PFSK-1 (cell line): Measurements from ENCODE around the gene STXBP5.

Experiments
- FOXP2 ChIP-seq: optimal IDR thresholded peaks from 2 replicates; pipeline ENCODE3; 2011; ENCODE audit warnings: borderline replicate concordance, control low read depth, inconsistent platforms; ENCODE audit not compliant: insufficient read depth; ENCODE audit errors: extremely low read length, extremely low read depth
- POLR2AphosphoS5 ChIP-seq: IDR thresholded peaks from 2 replicates; pipeline ENCODE4 v1.6.1; 2012; ENCODE audit warnings: low read depth, mild to moderate bottlenecking, control low read depth, low read length, moderate library complexity
- SIN3A ChIP-seq: IDR thresholded peaks from 2 replicates; pipeline ENCODE4 v1.6.1; 2012; ENCODE audit warnings: mild to moderate bottlenecking, low read length, moderate library complexity, borderline replicate concordance; ENCODE audit not compliant: insufficient read depth
- TAF1 ChIP-seq: IDR thresholded peaks from 2 replicates; pipeline ENCODE4 v1.6.1; 2012; ENCODE audit warnings: low read length, control low read depth, borderline replicate concordance; ENCODE audit not compliant: insufficient read depth
- TF ChIP-seq, protein P1 (sequence below), 2 experiments: IDR thresholded peaks; 2 replicates each; pipeline versions ENCODE4 v1.6.1 to v1.8.0; 2011 to 2012; ENCODE audit warnings: low read depth in 2 of 2, low read length in 2 of 2, control low read depth in 1 of 2, inconsistent platforms in 1 of 2, mild to moderate bottlenecking in 1 of 2, moderate library complexity in 1 of 2; ENCODE audit not compliant: insufficient read depth in 1 of 2

STXBP5 gene

GRCh38 chr6:147205690-147206600, 1.7 kb downstream of the STXBP5 start:
- TF ChIP-seq POLR2AphosphoS5 (no peak), SIN3A (no peak), TAF1 (no peak), FOXP2 (no peak)
- TF ChIP-seq, protein P1, sequence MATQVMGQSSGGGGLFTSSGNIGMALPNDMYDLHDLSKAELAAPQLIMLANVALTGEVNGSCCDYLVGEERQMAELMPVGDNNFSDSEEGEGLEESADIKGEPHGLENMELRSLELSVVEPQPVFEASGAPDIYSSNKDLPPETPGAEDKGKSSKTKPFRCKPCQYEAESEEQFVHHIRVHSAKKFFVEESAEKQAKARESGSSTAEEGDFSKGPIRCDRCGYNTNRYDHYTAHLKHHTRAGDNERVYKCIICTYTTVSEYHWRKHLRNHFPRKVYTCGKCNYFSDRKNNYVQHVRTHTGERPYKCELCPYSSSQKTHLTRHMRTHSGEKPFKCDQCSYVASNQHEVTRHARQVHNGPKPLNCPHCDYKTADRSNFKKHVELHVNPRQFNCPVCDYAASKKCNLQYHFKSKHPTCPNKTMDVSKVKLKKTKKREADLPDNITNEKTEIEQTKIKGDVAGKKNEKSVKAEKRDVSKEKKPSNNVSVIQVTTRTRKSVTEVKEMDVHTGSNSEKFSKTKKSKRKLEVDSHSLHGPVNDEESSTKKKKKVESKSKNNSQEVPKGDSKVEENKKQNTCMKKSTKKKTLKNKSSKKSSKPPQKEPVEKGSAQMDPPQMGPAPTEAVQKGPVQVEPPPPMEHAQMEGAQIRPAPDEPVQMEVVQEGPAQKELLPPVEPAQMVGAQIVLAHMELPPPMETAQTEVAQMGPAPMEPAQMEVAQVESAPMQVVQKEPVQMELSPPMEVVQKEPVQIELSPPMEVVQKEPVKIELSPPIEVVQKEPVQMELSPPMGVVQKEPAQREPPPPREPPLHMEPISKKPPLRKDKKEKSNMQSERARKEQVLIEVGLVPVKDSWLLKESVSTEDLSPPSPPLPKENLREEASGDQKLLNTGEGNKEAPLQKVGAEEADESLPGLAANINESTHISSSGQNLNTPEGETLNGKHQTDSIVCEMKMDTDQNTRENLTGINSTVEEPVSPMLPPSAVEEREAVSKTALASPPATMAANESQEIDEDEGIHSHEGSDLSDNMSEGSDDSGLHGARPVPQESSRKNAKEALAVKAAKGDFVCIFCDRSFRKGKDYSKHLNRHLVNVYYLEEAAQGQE (IDR thresholded peaks at IDR 0.05; ENCODE audit: insufficient read depth in 1 of 2, low read depth in 2 of 2, low read length in 2 of 2): no peak

DNA sequence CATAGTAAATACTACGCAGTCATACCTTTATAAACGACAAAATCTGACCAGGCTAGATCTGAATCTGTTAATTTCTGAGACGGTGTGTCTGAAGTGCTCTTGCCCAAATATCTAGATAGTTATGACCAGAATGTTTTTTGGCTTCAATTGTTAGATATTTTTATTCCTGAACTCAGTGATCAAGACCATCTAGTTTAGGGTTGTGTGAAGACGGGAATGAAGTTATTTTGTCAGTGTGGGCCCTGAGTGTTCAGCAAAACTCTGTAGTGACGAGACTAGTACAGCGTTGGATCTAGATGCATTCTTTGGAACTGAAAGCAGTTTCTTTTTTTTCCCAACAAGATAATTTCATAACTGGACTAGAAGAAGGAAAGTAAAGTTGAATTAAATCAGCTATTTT, 3.1 kb downstream of the STXBP5 start:
- TF ChIP-seq FOXP2 (no peak), SIN3A (no peak), TAF1 (no peak), POLR2AphosphoS5 (no peak)
- TF ChIP-seq, protein P1 (IDR thresholded peaks at IDR 0.05; ENCODE audit: insufficient read depth in 1 of 2, low read depth in 2 of 2, low read length in 2 of 2): no peak

DNA sequence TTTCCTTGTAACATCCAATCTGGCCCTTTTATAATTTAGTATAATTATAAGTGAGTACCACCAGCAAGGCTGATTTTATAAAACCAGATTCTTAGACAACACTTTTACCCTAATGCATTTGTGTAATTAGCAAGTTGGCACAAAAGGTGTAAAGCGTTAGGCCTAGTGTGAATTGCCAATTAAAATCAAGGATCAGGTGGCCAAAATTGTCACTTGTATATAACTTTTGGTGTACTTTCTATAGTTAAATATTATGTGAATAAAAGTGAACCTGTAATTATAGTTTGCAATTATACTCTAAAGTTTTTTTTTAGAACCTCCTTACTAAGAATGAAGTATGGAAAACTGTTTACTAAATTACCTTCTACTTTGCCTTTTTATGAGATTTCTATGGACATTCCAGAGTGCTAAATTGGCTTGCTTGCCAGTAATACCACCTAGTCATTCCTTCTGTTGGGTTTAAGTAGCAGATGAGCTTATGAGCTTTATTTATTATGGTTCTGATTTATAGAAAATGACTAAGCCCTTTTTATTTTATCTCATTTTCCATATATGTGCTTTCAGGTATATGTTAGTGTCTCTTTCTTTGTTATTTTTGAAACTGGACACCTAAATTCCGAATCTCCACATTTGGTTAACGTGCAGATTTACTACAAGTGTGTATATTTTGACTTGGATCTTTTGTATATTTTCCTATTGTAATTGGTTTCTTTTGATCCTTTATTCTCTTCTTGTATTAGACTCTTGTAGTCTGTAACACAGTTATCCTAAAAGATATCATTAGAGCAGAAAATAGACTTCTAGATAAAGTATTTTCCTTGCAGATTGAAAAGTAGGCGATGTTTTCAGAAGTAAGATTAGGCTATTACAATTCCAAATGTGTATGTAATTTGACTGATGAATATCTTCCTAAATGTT, 3.9 kb downstream of the STXBP5 start:
- TF ChIP-seq FOXP2 (no peak), TAF1 (no peak), POLR2AphosphoS5 (no peak), SIN3A (no peak)
- TF ChIP-seq, protein P1 (IDR thresholded peaks at IDR 0.05; ENCODE audit: insufficient read depth in 1 of 2, low read depth in 2 of 2, low read length in 2 of 2): no peak

- TF ChIP-seq TAF1 (no peak), POLR2AphosphoS5 (no peak), FOXP2 (no peak), SIN3A (no peak)
- TF ChIP-seq, protein P1 (IDR thresholded peaks at IDR 0.05; ENCODE audit: insufficient read depth in 1 of 2, low read depth in 2 of 2, low read length in 2 of 2): no peak
Observed at GRCh38 chr6:147209762-147210449, 5.7 kb downstream of the STXBP5 start.
